Measurements from ENCODE around the gene REV3L. TPM values are rescaled to one million over a fixed set of nuclear protein-coding genes. Genes with fewer than 3 reads are reported as not detected.

Gene REV3L
- total and polyA plus RNA-seq, 9 of the 15 experiments (the other 6 are each of a cell fraction or from before 2014, with no cell fraction given): 5.5 to 24.4 (median 14.4) TPM

DNA sequence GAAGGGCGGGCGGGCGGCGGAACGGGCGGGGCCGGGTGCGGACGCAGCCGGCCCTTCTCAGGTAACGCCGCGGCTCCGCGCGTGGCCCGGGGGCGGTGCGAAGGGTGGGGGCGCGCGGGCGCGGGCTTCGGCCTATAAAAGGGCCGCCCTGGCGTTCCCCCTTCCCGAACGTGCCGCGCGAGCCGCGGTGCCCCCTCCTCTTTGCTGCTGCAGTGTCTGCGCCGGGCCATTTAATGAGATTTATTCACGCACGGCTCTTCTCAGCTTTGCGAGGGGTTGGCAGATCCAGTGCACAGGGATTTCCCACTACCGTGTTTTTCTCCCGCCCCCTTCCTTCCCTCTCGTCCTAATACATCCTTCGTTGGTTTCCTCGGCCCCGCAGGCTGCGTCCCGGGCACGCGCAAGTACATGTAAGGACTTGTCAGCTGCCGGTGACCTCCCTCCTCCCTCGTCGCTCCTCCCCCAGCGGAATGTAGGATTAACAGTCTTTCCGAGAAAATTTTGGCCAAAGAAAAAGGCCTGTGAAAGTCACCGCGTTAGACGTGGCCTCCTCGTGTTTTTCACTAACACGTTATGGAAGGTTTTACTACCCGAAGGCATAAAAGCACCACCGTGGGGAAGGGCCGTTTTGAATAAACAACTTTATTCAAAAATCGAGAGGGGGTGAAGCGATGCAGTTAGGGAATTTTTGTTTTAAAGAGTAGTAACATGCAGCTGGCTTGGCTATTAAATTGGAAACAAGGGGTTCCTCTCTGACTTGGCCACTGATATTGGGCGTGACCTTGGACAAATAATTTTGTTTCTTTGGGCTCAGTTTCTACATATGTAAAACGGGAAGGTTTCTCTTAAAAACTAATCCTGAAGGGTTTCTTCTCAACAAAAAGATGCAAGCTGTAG is 966 bp upstream of the REV3L start:
- Histone ChIP-seq H3K27ac (ENCODE audit: extremely low read depth, low read depth, low read length) (peak overlapping the region; percentile 96), H3K4me2 (ENCODE audit: insufficient read depth, low read length) (peak overlapping the region; percentile 99), H3K9ac (ENCODE audit: insufficient read depth in 1 of 2, low read depth in 2 of 2, low read length in 2 of 2) (peak overlapping the region; percentile 96), H4K20me1 (replicated peaks; ENCODE audit: control insufficient read depth, insufficient read depth, low read length) (no peaks in the 10 kb centered on the region), H3K36me3 (ENCODE audit: control insufficient read depth, insufficient read depth, low read length) (peaks cover 14% of the 10 kb centered on the region), H3K79me2 (ENCODE audit: control insufficient read depth, insufficient read depth, low read length) (peaks cover 71% of the 10 kb centered on the region), H3K4me1 (replicated peaks in 1 of 2; ENCODE audit: control insufficient read depth in 2 of 2, insufficient read depth in 2 of 2, low read length in 2 of 2) (peaks cover 0 to 9% of the 10 kb centered on the region in 2 experiments; a peak in 3 of 5 replicates), H2AFZ (ENCODE audit: low read depth, low read length) (peak overlapping the region; percentile 86), H3K9me3 (replicated peaks; ENCODE audit: control insufficient read depth, insufficient read depth, low read depth, low read length) (peaks cover 6% of the 10 kb centered on the region; the same call in 1 of the 2 replicates), H3K9me1 (ENCODE audit: control insufficient read depth, insufficient read depth, low read length) (no peaks in the 10 kb centered on the region), H3K4me3 (peak overlapping the region; percentile 87), H3K27me3 (ENCODE audit: control insufficient read depth in 2 of 2, insufficient read depth in 2 of 2, low read length in 2 of 2) (no peaks in the 10 kb centered on the region)
- 1% methylated on average over 32 of the region's 66 CpGs for WGBS (ENCODE audit: insufficient coverage, low coverage, missing lambda C conversion rate)
- in situ Hi-C loops (cut with MboI) (no loop called here), intact Hi-C loops (cut with micrococcal nuclease) (loop anchor here (1.0 to 5.0 kb wide), 4 partner anchors 68 to 159 kb away; partner anchors contain the start of gene TRAF3IP2)
- TSS peak; percentile 75 for BruUV-seq (replicated peaks)
- FAIRE-seq: peak; percentile 91
- peak; percentile 82 to 96 (median 88) for DNase-seq (ENCODE audit: extremely low read depth in 1 of 4, low spot score in 3 of 4)
- ChIA-PET CTCF (ENCODE audit: low intra/inter-chr PET ratio) (interaction anchor here (1.1 kb wide), 1 partner anchor 224 kb away, joined by 4 read pairs; a partner anchor contains a TSS), POLR2A (interaction anchor here (0.6 to 2.8 kb wide), 20 partner anchors 11 to 771 kb away, joined by 3 to 19 read pairs (median 4); partner anchors contain the start of genes FYN and TRAF3IP2)
- peak; percentile 75 for ATAC-seq
- no peak for TF ChIP-seq CGGBP1 (CRISPR knock-in tag; IDR thresholded peaks at IDR 0.05)
- TF ChIP-seq ZNF124 (CRISPR knock-in tag; IDR thresholded peaks at IDR 0.05): no peak
- peak; percentile 54 for TF ChIP-seq SOX6 (IDR thresholded peaks at IDR 0.05)
- peak; percentile 15; the same call in 1 of the 2 replicates for TF ChIP-seq FOXP1 (CRISPR knock-in tag; IDR thresholded peaks at IDR 0.05)
- TF ChIP-seq CBX1 (IDR thresholded peaks at IDR 0.05; ENCODE audit: low read depth): no peak
- no peak for TF ChIP-seq NCOA6 (IDR thresholded peaks at IDR 0.05)
- peak; percentile 7; the same call in 1 of the 2 replicates for TF ChIP-seq TEAD2 (tag; IDR thresholded peaks at IDR 0.05)
- TF ChIP-seq DNMT1 (IDR thresholded peaks at IDR 0.05): no peak
- TF ChIP-seq KLF1 (tag; IDR thresholded peaks at IDR 0.05): peak; percentile 38; the same call in 1 of the 2 replicates
- peak; percentile 78 for TF ChIP-seq RNF2 (IDR thresholded peaks at IDR 0.05)
- TF ChIP-seq GTF2A2 (tag; IDR thresholded peaks at IDR 0.05): peak; percentile 88
- no peak for TF ChIP-seq ZEB2 (IDR thresholded peaks at IDR 0.05)
- TF ChIP-seq ZNF79 (CRISPR knock-in tag; IDR thresholded peaks at IDR 0.05; ENCODE audit: low read depth): no peak
- TF ChIP-seq HIVEP1 (CRISPR knock-in tag; IDR thresholded peaks at IDR 0.05): no peak
